NCI-H1048 (cell line): Measurements from ENCODE around the gene CD19.

ENCODE experiments used
- DNase-seq: peaks from one replicate; lab custom pipeline; 2025; lab: John Stamatoyannopoulos, UW

Gene CD19

GRCh38 chr16:28982418-28982817 lies 50.6 kb downstream of the CD19 start:
- DNase-seq: no peak

- DNase-seq: no peak
Observed at GRCh38 chr16:28982949-28983348, 51.2 kb downstream of the CD19 start.

- DNase-seq: no peak
Observed at GRCh38 chr16:28983644-28984043, 51.9 kb downstream of the CD19 start.

- DNase-seq: no peak
Observed at GRCh38 chr16:28984091-28984490, 52.3 kb downstream of the CD19 start.

- no peak for DNase-seq
Observed at GRCh38 chr16:28984619-28985135, 52.9 kb downstream of the CD19 start, which contains the start of gene LAT. Gene LAT, plus strand, starts transcription at chr16:28985052. Its CDS starts 366 bp downstream, at chr16:28985418.

GRCh38 chr16:28985211-28986041 lies 53.7 kb downstream of the CD19 start:
- DNase-seq: no peak

- DNase-seq: no peak
Observed at GRCh38 chr16:28986046-28986445, 54.3 kb downstream of the CD19 start.

- no peak for DNase-seq
Observed at GRCh38 chr16:28986492-28986891, 54.7 kb downstream of the CD19 start.

GRCh38 chr16:28987170-28987853 lies 55.5 kb downstream of the CD19 start:
- no peak for DNase-seq
